Mammary epithelial cell (primary cell): Measurements from ENCODE around the gene CDK14.

ENCODE experiments used
- CTCF ChIP-seq, 2 donors: IDR thresholded peaks in 1 of 2; conservative IDR thresholded peaks in 1 of 2; 2 replicates each; pipeline ENCODE4 v1.5.1; 2011 to 2012; ENCODE audit warnings: inconsistent platforms in 2 of 2, low read length in 2 of 2, mild to moderate bottlenecking in 2 of 2, control low read depth in 1 of 2, low read depth in 1 of 2; ENCODE audit not compliant: insufficient read depth in 1 of 2; ENCODE audit errors: extremely low read depth in 1 of 2
- EZH2 ChIP-seq: IDR thresholded peaks from 2 replicates; pipeline ENCODE4 v1.6.1; 2012; ENCODE audit warnings: low read length, inconsistent platforms, borderline replicate concordance

- TF ChIP-seq CTCF (conservative IDR thresholded peaks at IDR 0.05 in 1 of 2, IDR thresholded peaks at IDR 0.05 in 1 of 2; ENCODE audit: extremely low read depth in 1 of 2, insufficient read depth in 1 of 2, low read depth in 1 of 2, low read length in 2 of 2) (no peak), EZH2 (no peak)
Measured at GRCh38 chr7:90660819-90661218, 64.7 kb downstream of the CDK14 start.
